ENCODE results near the gene RRBP1.

The RRBP1 gene

GRCh38 chr20:17613328-17614175 is 68.5 kb downstream of the RRBP1 start:
- in situ Hi-C loops (cut with MboI; ENCODE audit: low sequenced_read_pairs) = no loop called here

- in situ Hi-C loops (cut with MboI; ENCODE audit: low sequenced_read_pairs) = no loop called here
Measured at GRCh38 chr20:17612992-17613327, 69.1 kb downstream of the RRBP1 start.

- in situ Hi-C loops (cut with MboI; ENCODE audit: low sequenced_read_pairs) = no loop called here
Measured at GRCh38 chr20:17612287-17612991, 69.6 kb downstream of the RRBP1 start.

- in situ Hi-C loops (cut with MboI; ENCODE audit: low sequenced_read_pairs) = no loop called here
Measured at GRCh38 chr20:17611540-17612286, 70.3 kb downstream of the RRBP1 start.

GRCh38 chr20:17611290-17611539 is 70.8 kb downstream of the RRBP1 start:
- in situ Hi-C loops (cut with MboI; ENCODE audit: low sequenced_read_pairs) = no loop called here

GRCh38 chr20:17610566-17611289 is 71.3 kb downstream of the RRBP1 start:
- in situ Hi-C loops (cut with MboI; ENCODE audit: low sequenced_read_pairs) = no loop called here

GRCh38 chr20:17609811-17610377 is 72.1 kb downstream of the RRBP1 start:
- in situ Hi-C loops (cut with MboI; ENCODE audit: low sequenced_read_pairs) = no loop called here

- in situ Hi-C loops (cut with MboI; ENCODE audit: low sequenced_read_pairs) = no loop called here
Measured at GRCh38 chr20:17608701-17609497, 73.1 kb downstream of the RRBP1 start.

- in situ Hi-C loops (cut with MboI; ENCODE audit: low sequenced_read_pairs) = no loop called here
Measured at GRCh38 chr20:17606001-17606400, 76.0 kb downstream of the RRBP1 start.

- in situ Hi-C loops (cut with MboI; ENCODE audit: low sequenced_read_pairs) = no loop called here
Measured at GRCh38 chr20:17605131-17605660, 76.8 kb downstream of the RRBP1 start.

GRCh38 chr20:17602493-17602892 is 79.5 kb downstream of the RRBP1 start:
- in situ Hi-C loops (cut with MboI; ENCODE audit: low sequenced_read_pairs) = no loop called here

- in situ Hi-C loops (cut with MboI; ENCODE audit: low sequenced_read_pairs) = no loop called here
Measured at GRCh38 chr20:17601957-17602356, 80.1 kb downstream of the RRBP1 start.

GRCh38 chr20:17598013-17598550 is 84.0 kb downstream of the RRBP1 start:
- in situ Hi-C loops (cut with MboI; ENCODE audit: low sequenced_read_pairs) = no loop called here

- in situ Hi-C loops (cut with MboI; ENCODE audit: low sequenced_read_pairs) = no loop called here
Measured at GRCh38 chr20:17595856-17596255, 86.2 kb downstream of the RRBP1 start.

- in situ Hi-C loops (cut with MboI; ENCODE audit: low sequenced_read_pairs) = no loop called here
Measured at GRCh38 chr20:17594443-17594842, 87.6 kb downstream of the RRBP1 start.

- in situ Hi-C loops (cut with MboI; ENCODE audit: low sequenced_read_pairs) = no loop called here
Measured at GRCh38 chr20:17593902-17594301, 88.1 kb downstream of the RRBP1 start.

- in situ Hi-C loops (cut with MboI; ENCODE audit: low sequenced_read_pairs) = no loop called here
Measured at GRCh38 chr20:17590245-17590644, 91.8 kb downstream of the RRBP1 start.

- in situ Hi-C loops (cut with MboI; ENCODE audit: low sequenced_read_pairs) = no loop called here
Measured at GRCh38 chr20:17589161-17589834, 92.7 kb downstream of the RRBP1 start.

- in situ Hi-C loops (cut with MboI; ENCODE audit: low sequenced_read_pairs) = no loop called here
Measured at GRCh38 chr20:17587824-17588223, 94.2 kb downstream of the RRBP1 start.
